ENCODE results near the gene SCAPER.

- TF ChIP-seq, protein P1, sequence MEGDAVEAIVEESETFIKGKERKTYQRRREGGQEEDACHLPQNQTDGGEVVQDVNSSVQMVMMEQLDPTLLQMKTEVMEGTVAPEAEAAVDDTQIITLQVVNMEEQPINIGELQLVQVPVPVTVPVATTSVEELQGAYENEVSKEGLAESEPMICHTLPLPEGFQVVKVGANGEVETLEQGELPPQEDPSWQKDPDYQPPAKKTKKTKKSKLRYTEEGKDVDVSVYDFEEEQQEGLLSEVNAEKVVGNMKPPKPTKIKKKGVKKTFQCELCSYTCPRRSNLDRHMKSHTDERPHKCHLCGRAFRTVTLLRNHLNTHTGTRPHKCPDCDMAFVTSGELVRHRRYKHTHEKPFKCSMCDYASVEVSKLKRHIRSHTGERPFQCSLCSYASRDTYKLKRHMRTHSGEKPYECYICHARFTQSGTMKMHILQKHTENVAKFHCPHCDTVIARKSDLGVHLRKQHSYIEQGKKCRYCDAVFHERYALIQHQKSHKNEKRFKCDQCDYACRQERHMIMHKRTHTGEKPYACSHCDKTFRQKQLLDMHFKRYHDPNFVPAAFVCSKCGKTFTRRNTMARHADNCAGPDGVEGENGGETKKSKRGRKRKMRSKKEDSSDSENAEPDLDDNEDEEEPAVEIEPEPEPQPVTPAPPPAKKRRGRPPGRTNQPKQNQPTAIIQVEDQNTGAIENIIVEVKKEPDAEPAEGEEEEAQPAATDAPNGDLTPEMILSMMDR (IDR thresholded peaks at IDR 0.05) = no peak
- TF ChIP-seq POLR2AphosphoS5 (IDR thresholded peaks at IDR 0.05) = no peak
These were observed 503.9 kb downstream of the SCAPER start for GRCh38 chr15:76401285-76401684.

Data from esophagus muscularis mucosa (tissue), 3 donors.